Left ventricle myocardium inferior (tissue), 1 donor: ENCODE data around the gene JUN. TPM values are rescaled to one million over a fixed set of nuclear protein-coding genes. Genes with fewer than 3 reads are reported as not detected.
A peak's percentile ranks its signal among the peaks of the same experiment; 100 is the strongest.

Source experiments
- DNase-seq: peaks from one replicate; pipeline ENCODE4 v3.0.0-alpha.2; 2020
- H3K27ac ChIP-seq: fragments of 200-600 bp; replicated peaks from 2 replicates; pipeline ENCODE4 v1.8.0; 2021
- H3K27me3 ChIP-seq: fragments of 200-600 bp; 2 replicates; pipeline ENCODE4 v1.8.0; 2021; ENCODE audit warnings: low read depth
- H3K36me3 ChIP-seq: fragments of 200-600 bp; 2 replicates; pipeline ENCODE4 v1.8.0; 2021
- H3K4me1 ChIP-seq: fragments of 200-600 bp; 2 replicates; pipeline ENCODE4 v1.8.0; 2021
- H3K4me3 ChIP-seq: fragments of 200-600 bp; 2 replicates; pipeline ENCODE4 v1.8.0; 2021; ENCODE audit warnings: mild to moderate bottlenecking, moderate library complexity
- H3K9me3 ChIP-seq: fragments of 200-600 bp; replicated peaks from 2 replicates; pipeline ENCODE4 v1.8.0; 2021
- CTCF ChIP-seq: fragments of 200-600 bp; IDR thresholded peaks from 2 replicates; pipeline ENCODE4 v1.8.0; 2021; ENCODE audit warnings: antibody characterized with exemption, mild to moderate bottlenecking, borderline replicate concordance
- intact Hi-C: fragments of 100-400 bp; cut with micrococcal nuclease; formaldehyde crosslinking; loops from one replicate; pipeline ENCODE4 v1.11.0; 2022
- total RNA-seq: library from RNA; stranded (reverse); fragmentation: NEBNext Ultra II Directional; extraction: Animal tissue kit (Norgen Biotek cat#: 25700); gene quantifications from one replicate; pipeline ENCODE4 v1.2.1, GENCODE V29; 2021
- donor health status: DM: no; HTN: yes; CAD: no; lungs with severe emphysema.

JUN gene
- total RNA-seq, 1 donor from 2014 or later = 101 TPM

- Histone ChIP-seq H3K27me3 (no peaks in the 10 kb centered on the region), H3K4me1 (peaks cover 43% of the 10 kb centered on the region), H3K36me3 (no peaks in the 10 kb centered on the region), H3K27ac (peak overlapping the region; percentile 3), H3K4me3 (no peak overlapping the region), H3K9me3 (peaks cover 21% of the 10 kb centered on the region)
- peak; percentile 34 for DNase-seq
- no peak for TF ChIP-seq CTCF
- intact Hi-C loops = no loop called here
Observed at GRCh38 chr1:58824753-58825389, 41.0 kb upstream of the JUN start.

GRCh38 chr1:58823481-58824010, 39.7 kb upstream of the JUN start:
- H3K27me3 ChIP-seq = no peaks in the 10 kb centered on the region
- no peaks in the 10 kb centered on the region for H3K36me3 ChIP-seq
- H3K4me3 ChIP-seq = no peak overlapping the region
- peaks cover 21% of the 10 kb centered on the region for H3K9me3 ChIP-seq
- no peak for TF ChIP-seq CTCF
- intact Hi-C loops = no loop called here
- no peak overlapping the region for H3K27ac ChIP-seq
- H3K4me1 ChIP-seq = peaks cover 41% of the 10 kb centered on the region
- no peak for DNase-seq

GRCh38 chr1:58821309-58821708, 37.5 kb upstream of the JUN start:
- Histone ChIP-seq H3K4me3 (no peak overlapping the region), H3K9me3 (peaks cover 3% of the 10 kb centered on the region), H3K4me1 (peaks cover 52% of the 10 kb centered on the region), H3K27ac (no peak overlapping the region), H3K27me3 (no peaks in the 10 kb centered on the region), H3K36me3 (no peaks in the 10 kb centered on the region)
- intact Hi-C loops = no loop called here
- DNase-seq = no peak
- TF ChIP-seq CTCF = no peak

- Histone ChIP-seq H3K9me3 (no peaks in the 10 kb centered on the region), H3K36me3 (no peaks in the 10 kb centered on the region), H3K4me3 (no peak overlapping the region), H3K4me1 (peaks cover 54% of the 10 kb centered on the region), H3K27ac (no peak overlapping the region), H3K27me3 (no peaks in the 10 kb centered on the region)
- intact Hi-C loops = loop anchor here (10.0 kb wide), 1 partner anchor 76 kb away; no protein-coding TSS in a partner anchor
- DNase-seq = no peak
- TF ChIP-seq CTCF = no peak
Observed at GRCh38 chr1:58818976-58819375, 35.1 kb upstream of the JUN start.

GRCh38 chr1:58818075-58818474, 34.2 kb upstream of the JUN start:
- Histone ChIP-seq H3K27me3 (no peaks in the 10 kb centered on the region), H3K4me1 (peaks cover 56% of the 10 kb centered on the region), H3K4me3 (no peak overlapping the region), H3K36me3 (no peaks in the 10 kb centered on the region), H3K27ac (no peak overlapping the region), H3K9me3 (no peaks in the 10 kb centered on the region)
- TF ChIP-seq CTCF = no peak
- no peak for DNase-seq
- intact Hi-C loops = loop anchor here (10.0 kb wide), 1 partner anchor 77 kb away; no protein-coding TSS in a partner anchor
